GM19395 (cell line): ENCODE results near the gene PITPNM2.

ENCODE experiments used
- ATAC-seq: cut with Tn5 transposase; IDR thresholded peaks from one replicate; pipeline ENCODE4 v1.9.1; 2021; ENCODE audit warnings: mild to moderate bottlenecking, moderate library complexity; ENCODE audit not compliant: unreplicated experiment

PITPNM2 gene

DNA sequence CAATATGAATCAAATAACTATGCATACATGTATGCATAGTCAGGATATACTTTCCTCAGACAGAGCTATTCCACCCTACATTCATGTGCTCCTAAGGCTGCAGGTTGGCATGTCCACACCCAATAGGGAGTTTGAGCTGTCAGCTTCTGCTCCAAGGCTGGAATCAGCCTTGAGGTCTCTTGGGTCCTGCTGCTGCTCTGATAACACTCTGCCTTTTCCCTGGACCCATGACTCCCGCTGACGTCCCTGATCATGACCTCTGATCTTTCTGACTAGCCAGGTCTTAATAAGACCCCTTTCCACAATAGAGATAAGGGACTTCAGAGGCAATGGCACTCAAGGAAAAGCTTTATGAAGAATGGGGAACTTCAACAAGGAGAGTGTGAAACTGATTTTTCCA, 5.7 kb downstream of the PITPNM2 start:
- ATAC-seq: no peak

DNA sequence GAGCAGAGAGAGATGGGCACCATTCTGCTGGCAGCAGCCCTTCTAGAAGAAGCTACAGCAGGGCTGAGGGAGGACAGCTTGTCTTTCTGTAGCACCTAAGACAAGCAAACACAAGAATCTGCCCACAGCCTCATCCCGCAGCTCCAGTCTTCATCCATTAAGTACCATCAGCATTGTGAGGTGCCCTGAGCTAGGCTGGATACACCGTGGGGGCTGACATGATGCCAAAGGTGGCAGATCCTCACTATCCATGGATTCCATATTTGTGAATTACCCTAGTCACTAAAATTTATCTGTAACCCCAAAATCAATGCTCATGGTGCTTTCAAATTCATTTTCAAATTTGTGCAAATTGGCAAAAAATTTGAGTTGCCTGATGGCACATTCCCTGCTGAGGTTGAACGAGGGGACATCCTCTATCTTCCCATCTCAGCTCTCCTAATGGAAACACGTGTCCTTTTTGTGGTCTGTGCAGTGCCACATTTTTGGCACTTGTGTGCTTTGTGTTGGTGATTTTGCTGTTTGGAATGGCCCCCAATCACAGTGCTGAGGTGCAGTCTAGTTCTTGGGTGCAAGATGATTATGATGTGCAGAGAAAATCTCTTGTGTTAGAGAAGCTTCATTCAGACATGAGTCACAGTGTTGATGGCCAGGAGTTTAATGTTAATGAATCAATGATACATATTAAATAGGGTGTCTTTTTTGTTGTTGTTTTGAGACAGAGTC, 7.0 kb downstream of the PITPNM2 start:
- ATAC-seq: no peak

DNA sequence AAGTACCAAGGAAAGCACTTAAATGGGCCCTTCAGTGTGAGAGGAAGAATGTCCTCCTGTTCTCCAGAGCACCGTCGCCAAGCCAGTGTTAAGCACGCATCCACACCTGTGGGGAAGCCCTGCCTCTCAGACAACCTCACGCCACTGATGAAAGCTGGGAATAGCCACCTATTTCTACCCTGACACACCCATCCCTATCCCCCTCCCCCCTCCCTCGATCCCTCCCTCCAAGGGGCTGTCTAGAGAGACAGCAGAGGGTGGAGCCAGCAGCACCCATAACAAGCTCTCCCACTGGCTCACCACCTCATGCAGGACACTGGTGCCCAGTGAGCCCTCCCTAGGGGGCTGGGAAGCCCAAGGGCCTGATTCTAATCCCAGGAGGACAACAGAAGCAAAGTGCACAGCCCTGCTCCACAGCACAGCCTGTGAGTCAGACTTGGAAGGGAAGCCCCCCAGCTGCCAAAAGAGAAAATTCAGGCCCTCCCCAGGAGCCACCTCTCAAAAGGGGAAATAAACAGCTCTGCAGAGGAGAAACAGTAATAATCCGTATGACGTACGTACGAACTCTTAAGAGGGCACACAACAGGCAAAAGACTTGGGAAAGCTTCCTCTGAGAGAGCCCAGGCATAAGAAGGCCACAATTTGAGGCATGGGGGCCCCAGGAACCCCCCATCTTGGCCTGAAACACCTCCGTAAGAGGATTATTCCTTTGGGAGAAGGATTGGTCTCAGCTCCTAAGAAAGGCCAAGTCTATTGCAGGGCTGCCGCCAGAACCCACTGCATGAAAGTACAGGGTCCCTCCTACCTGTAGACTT, 7.8 kb downstream of the PITPNM2 start:
- ATAC-seq: no peak

DNA sequence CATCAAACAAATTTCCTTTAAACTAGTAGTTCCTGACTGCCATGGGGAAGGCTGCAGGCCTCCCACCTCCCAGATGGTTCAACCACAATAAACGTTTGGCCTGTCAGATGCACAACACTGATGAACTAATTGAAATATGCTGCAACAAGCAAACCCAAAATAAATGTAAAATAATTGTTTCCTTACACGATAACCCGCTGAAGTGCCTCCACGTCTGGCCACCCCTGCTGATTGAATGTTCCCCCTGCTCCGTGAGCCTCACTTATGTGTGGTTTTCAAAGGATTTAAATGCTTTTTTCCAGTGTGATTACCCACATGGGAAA, 8.4 kb downstream of the PITPNM2 start:
- no peak for ATAC-seq

DNA sequence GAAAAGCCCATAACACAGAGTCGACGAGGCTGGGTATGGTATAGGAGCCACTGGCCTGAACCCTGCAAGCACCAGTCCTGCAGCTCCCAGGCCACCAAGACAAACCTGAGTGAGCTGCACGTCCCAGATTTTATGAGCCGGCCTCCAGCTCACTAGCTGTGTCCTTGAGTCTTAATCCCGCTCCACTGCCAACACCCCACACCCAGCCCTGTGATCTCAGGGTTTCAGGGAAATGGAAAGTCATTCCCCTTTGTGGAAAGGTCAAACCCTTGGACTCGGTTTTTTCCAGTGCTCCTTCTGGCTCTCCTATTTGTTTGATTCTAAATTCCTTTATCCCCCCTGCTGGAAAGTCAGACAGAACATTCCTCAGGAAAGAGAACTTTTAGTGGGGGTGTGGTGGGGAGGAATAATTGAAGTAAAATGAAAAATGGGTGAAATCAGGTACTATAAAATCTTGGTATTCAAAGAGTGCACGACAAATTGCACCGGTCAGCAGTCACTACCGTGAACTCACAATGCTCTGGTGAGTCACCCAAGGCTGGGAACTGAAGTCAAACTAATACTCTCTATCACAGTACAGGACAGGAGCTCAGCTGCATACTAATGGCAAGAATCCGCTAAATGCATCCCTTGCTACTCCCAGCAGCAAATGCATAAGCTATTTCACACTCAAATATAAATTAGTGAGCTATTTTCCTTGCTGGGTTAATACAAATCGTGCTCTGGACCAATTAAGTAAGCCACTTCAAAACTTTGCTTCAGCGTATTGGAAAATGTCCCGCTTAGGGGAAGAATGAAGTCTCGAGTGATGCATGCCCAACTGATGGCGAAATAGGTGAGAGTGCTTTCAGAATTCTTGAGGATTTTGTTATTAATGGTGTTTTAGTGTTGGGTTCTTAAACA, 9.0 kb downstream of the PITPNM2 start:
- no peak for ATAC-seq

DNA sequence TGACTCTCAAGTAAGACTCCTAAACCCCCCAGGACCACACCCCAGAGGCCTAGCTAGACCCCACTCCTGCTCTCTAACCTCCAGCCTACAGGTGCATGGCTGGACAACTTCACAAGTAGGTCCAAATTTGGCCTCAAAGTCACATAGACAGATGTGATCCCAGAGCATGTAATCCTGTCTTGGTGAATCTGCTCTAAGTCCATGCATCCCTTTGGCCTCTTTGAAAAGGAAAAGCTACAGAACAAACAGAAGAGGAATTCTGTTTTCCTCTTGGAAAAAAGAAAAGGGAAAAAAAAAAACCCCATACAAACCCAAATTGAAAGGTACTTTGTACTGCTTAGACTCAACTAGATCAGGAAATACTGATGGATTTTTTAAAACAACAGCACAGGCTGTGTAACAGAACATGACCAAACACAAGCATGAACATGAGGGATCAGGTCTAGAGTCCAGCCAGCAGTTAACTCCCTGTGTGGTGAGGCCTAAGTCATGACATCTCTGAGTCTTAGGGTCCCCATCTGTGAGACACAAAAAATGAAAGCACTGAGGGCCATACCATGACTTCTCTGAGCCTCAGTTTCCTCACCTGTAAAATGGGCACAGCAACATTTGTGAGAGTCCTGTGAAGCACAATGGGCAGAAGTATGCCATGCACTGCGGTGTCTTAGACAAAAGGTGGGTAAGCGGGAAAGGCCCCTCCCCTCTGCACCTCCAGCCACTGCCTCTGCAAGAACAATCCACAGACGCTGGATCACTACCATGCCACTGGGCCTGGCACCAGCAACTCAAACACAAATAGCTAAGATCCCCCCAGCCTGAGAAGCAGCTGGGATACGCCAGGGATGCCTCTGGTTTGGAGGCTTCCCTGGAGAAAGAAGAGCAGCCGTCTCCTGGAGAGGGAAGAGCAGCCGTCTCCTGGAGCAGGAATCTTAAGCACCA, 9.9 kb downstream of the PITPNM2 start:
- no peak for ATAC-seq

DNA sequence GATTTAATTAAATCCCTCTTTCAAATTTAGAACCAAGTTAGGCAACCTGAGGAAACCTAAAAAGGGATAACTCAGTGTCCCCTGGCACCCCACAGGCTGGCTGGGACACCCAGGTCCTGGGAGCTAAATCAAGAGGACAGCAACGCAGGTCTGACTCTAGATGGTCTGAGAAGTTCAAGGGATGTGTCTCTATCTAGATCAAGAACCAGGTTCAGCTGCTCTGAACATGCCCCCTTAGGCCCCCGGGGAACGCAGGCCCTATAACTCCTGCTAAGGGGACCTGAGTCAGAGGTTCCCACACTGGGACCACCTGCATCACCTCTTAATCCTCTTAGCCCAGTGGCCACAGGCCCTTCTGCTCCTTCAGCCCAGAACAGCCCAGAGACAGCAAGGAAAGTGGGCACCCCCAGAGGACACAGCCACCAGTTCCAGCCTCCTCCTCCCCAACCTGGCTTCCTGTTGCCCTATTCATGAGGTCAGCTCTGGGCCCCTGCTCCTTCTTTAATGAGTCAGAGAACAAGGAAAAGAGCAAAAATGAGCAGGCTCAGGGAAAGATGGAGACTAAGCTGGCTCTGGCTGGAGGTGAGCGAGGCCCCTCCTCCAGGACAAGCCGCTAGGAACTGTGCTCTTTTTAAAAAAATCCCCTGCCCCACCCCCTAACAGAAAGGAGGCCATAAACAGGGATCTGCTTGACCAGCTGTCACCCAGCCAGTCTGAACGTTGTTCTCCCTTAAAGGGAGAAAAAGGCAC, 10.8 kb downstream of the PITPNM2 start:
- no peak for ATAC-seq

DNA sequence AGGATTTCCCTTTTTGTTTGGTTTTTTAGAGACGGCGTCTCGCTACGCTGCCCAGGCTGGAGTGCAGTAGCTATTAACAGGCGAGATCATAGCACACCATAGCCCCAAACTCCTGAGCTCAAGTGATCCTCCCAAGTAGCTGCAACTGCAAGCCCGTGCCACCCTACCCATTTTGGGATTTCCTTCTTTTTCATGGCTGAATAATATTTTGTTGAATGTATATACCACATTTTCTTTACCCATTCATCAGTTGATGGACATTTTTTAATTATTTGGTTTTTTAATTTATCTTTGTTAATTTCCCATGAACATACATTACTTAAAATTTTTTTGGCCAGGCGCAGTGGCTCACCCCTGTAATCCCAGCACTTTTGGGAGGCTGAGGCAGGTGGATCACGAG, 15.2 kb downstream of the PITPNM2 start:
- no peak for ATAC-seq

DNA sequence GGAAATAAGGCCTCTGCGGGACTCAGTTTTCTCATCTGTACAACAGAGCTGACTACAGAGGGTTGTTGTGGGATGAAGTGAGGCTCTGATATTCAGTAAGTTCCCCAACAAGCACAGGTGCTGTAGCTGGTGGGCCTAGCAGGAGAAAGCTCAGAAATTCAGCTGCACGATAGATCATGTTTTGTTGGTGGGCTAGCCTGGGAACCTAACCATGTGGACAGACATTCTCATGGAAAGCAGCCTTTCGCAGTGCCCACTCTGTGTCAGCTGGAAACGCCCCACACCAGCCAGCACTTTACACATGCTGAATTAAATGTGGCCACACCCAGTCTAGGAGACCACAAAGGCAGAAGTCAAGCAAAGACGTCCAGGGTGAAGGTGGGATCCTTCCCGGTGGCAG, 16.1 kb downstream of the PITPNM2 start:
- no peak for ATAC-seq

DNA sequence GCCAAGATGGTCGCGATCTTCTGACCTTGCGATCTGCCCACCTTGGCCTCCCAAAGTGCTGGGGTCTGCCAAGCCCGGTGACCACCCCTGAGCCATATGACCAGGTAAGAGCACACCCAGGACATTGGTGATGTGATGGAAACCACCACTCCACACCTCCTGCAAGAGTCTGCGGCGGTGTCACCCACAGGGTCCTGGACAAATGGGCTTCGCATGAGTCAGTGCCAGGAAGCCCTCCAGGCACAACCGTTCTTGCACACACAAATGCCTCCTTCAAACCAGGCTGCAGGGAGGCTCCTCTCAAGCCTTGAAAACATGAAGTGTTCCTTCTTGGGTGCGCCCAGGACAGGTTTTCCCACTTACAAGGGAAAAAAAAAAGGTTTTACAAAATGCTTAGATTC, 16.6 kb downstream of the PITPNM2 start:
- no peak for ATAC-seq

DNA sequence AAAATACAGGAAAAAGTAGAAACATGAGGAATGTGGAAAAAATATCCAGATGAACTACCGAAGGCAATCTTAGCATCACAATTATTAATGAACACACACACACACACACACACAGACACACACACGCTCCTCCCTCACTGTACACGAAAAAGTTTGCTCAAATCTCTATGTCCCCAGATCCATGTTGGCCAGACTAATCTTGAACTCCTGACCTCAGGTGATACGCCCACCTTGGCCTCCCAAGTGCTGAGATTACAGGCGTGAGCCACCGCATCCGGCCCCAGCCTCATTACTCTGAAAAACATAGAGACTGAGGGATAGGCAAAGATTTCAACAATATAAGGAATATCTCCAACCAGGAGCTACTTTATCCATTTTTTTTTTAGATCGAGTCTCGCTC, 17.2 kb downstream of the PITPNM2 start:
- no peak for ATAC-seq

DNA sequence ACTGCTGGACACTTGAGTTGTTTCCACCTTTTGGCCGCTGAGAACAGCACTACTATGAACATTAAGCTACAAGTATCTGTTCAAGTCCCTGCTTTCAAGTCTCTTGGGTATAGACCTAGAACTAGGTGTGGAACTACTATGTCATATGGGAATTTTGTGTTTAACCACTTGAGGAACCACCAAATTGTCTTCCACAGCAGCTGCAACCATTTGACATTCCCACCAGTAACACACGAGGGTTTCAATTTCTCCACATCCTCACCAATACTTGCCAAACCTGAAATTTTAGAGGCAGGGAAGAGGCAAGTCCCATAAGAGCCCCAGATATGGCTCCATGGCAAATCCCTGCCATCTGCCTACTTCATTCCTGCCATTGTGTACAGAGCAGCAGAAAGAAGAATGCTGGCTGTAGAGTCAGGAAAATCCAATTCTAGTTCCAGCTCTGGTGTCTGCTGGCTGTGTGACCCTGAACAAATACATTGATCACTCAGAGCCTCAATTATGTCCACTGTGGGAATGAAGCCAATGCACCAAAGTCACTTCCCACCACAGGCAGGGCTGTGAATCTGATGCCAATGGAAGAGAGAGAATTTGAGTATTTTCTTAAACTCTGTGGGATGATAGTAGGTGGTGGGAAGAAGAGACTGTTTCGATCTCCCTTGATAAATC, 17.8 kb downstream of the PITPNM2 start:
- ATAC-seq: no peak

DNA sequence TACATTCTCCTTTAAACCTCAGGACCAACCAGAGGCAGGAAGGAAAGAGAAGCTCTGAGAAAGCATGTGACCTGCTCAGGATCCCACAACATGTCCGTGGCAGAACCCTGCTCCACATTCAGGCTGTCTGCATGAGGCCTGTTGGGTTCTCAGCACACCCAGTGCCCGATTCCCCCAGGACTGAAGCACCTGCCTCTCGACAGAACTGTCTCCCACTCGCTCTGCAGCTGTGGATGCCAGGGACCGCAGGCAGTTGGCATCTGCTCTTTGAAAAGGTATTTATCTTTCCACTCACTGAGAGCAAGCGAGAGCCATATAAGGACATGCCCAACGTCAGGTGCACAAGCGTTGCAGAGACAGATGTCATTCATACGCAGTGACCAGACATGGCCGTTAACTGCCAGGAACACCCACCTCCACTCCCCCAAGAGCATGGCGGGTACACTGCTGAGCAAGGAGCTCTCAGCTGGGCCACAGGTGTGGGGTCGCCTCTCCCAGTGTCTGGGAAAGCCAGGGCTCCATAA, 18.9 kb downstream of the PITPNM2 start:
- no peak for ATAC-seq

DNA sequence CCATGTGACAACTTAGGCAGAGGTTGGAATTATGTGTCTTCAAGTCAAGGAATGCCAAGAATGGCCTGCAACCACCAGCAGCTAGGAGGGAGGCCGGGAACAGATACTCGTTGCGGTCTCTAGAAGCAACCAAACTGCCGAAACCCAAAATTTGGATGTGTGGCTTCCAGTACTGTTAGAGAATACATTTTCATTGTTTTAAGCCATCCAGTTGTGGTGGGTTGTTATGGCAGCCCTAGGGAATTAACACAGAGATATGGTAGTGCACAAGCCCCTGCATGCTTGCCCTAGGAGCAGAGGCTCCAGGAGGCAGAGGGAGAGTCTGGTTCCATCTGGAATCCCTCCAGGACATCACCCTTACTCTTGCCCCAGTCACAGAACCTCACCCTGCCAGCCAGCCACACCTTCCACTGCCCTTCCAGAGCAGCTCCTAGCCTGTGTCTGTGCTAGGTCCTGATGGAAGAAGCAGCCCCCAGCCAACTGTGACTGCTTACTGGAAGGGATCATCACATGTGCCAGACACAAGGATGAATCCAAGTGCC, 19.5 kb downstream of the PITPNM2 start:
- ATAC-seq: no peak

DNA sequence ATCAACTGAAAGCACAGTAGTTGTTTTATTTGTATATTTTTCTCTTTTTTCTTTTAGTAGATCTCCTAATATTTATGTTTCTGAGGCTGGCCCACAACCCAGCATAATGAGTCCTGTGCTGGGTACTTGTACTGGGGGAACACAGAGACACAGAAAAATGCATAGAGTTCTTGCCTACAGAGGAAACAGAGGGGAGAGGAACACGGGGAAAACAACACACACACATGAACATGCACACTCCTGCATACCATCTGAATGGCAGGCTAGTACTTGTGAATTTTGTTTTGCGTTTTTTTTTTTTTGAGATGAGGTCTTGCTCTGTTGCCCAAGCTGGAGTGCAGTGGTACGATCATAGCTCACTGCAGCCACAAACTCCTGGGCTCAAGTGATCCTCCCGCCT, 21.3 kb downstream of the PITPNM2 start:
- no peak for ATAC-seq

DNA sequence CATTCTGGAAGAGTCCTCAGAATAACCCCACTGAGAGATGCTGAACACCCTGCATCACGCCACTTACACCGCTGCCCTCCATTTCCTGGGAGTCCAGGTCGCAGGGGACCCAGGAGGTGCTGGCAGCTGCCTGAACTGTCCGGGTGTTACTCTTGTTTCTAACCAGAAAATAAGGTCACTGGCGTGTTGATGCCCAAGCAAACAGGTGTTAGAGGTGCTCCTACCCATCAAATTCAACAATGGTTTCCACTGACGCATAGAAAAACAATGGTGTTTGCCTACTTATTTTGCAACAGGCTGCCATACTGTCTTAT, 23.8 kb downstream of the PITPNM2 start:
- ATAC-seq: no peak

DNA sequence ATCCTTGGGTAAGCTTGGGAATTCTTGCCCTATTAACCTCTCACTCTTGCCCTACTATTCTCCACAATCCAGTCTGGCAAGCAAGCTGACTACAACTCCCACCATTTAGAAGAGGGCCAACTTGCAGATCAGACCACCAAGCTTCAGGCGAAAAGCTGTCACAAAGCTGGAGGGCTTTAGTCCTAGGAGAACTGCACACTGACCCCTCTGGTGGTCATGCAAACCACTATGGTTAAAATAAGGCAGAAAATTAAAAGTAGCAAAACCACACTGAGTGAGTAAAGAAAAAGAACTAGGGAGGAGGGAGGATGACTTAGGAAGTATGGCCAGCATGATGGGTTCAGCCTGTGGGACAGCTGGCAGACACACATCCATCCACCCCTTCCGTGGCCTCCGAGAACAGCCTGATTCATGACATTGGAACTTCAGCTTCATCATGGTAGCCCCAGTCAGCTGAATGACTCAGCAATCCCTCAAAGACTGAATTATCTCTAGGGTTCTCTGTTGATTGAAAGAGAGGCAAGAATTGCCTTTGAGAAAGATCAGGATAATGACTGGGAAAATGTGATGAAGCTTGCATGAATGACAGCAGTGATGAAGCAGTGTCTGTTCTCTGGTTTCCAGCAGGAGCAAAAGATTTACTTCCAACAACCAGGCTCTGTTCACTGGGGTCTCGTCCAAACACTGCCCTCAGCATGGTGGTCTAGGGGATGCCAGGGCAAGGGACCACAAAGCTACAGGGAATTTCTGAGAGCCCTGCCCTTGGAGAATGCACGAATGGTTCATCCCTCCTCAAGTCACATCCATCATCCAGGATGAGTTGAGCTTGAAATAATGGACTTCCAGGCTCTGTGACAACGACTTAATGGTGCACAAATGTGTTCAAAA, 24.4 kb downstream of the PITPNM2 start:
- no peak for ATAC-seq

DNA sequence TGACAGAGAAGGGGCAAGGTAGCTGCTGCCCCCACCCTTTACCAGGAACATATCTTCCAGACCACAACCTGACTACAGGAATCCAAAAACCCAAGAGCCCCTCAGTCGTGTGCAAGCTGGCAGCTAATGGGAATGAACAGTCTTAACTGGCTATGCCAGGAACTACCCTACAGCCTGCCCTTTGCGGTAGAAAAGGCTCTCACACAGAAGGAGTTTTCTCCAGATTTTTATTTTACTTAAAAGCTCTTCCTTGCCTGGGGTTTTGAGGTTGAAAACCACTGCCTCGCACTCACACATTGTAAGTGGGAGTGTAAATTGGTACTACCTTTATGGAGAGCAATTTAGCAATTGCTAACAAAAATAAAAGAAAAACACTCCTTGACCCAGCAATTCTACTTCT, 28.3 kb downstream of the PITPNM2 start:
- no peak for ATAC-seq
